AG04450 (cell line): ENCODE measurements around the gene RIMBP2. TPM values are rescaled to one million over a fixed set of nuclear protein-coding genes. Genes with fewer than 3 reads are reported as not detected.

ENCODE experiments used
- CTCF ChIA-PET: fragments of 300-600, 350-600 bp; formaldehyde crosslinking; extraction: SDS; loops from one replicate; lab custom pipeline; 2022; ENCODE audit warnings: antibody characterized with exemption, inconsistent platforms; lab: Charles Lee
- POLR2A ChIA-PET: fragments of 350-600 bp; formaldehyde crosslinking; extraction: SDS; loops from one replicate; lab custom pipeline; 2021; ENCODE audit warnings: antibody characterized with exemption, inconsistent platforms; lab: Yijun Ruan, JAX
- DNase-seq: peaks from one replicate; pipeline ENCODE4 v3.0.0-alpha.2; 2011; ENCODE audit warnings: low read depth, low spot score
- H3K27ac ChIP-seq: one replicate; pipeline ENCODE4 v1.5.1; 2012; ENCODE audit warnings: low read depth, low read length, control low read depth
- H3K27me3 ChIP-seq: one replicate; pipeline ENCODE4 v1.6.0; 2012; ENCODE audit warnings: low read length; ENCODE audit not compliant: control insufficient read depth, insufficient read depth
- H3K4me3 ChIP-seq: 2 replicates; pipeline ENCODE4 v1.5.1; 2011; ENCODE audit warnings: mild to moderate bottlenecking, low read depth, low read length, control low read depth
- H3K9me3 ChIP-seq: 2 replicates; pipeline ENCODE4 v1.5.1; 2012; ENCODE audit warnings: low read length; ENCODE audit not compliant: control insufficient read depth, insufficient read depth
- polyA minus RNA-seq: library from RNA; depleted of rRNA, polyadenylated mRNA; stranded (reverse); fragments of >200 nt; gene quantifications from 2 replicates; pipeline ENCODE4 v1.2.3, GENCODE V29; 2011; rRNA and poly(A)+ RNA removed
- polyA plus RNA-seq: library from polyadenylated mRNA; depleted of rRNA; stranded (reverse); fragments of >200 nt; gene quantifications from 2 replicates; pipeline ENCODE4 v1.2.3, GENCODE V29; 2011; rRNA removed
- TF ChIP-seq, protein P1 (sequence below): IDR thresholded peaks from 2 replicates; pipeline ENCODE4 v1.5.1; 2011; ENCODE audit warnings: low read depth, low read length, control low read depth, inconsistent platforms

RIMBP2 gene, protein sequence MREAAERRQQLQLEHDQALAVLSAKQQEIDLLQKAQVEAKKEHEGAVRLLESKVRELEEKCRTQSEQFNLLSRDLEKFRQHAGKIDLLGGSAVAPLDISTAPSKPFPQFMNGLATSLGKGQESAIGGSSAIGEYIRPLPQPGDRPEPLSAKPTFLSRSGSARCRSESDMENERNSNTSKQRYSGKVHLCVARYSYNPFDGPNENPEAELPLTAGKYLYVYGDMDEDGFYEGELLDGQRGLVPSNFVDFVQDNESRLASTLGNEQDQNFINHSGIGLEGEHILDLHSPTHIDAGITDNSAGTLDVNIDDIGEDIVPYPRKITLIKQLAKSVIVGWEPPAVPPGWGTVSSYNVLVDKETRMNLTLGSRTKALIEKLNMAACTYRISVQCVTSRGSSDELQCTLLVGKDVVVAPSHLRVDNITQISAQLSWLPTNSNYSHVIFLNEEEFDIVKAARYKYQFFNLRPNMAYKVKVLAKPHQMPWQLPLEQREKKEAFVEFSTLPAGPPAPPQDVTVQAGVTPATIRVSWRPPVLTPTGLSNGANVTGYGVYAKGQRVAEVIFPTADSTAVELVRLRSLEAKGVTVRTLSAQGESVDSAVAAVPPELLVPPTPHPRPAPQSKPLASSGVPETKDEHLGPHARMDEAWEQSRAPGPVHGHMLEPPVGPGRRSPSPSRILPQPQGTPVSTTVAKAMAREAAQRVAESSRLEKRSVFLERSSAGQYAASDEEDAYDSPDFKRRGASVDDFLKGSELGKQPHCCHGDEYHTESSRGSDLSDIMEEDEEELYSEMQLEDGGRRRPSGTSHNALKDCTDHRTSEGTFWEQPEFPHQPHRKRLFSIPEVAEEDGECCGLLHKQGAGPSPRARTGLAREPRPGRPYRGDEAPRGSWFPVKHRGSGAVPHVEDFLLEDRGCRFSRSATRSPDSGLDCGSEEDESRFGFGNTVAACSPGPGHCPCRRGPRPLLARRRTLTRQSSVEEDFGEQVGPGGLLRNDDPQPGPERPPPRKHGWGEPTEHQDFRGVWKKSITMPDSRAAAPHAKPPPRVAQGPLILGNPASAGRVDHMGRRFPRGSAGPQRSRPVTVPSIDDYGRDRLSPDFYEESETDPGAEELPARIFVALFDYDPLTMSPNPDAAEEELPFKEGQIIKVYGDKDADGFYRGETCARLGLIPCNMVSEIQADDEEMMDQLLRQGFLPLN (N-terminal part only)
- polyA plus RNA-seq (not detected in 2 replicates), polyA minus RNA-seq (0.74 TPM in 1 of 2 replicates, not detected in the other)

DNA sequence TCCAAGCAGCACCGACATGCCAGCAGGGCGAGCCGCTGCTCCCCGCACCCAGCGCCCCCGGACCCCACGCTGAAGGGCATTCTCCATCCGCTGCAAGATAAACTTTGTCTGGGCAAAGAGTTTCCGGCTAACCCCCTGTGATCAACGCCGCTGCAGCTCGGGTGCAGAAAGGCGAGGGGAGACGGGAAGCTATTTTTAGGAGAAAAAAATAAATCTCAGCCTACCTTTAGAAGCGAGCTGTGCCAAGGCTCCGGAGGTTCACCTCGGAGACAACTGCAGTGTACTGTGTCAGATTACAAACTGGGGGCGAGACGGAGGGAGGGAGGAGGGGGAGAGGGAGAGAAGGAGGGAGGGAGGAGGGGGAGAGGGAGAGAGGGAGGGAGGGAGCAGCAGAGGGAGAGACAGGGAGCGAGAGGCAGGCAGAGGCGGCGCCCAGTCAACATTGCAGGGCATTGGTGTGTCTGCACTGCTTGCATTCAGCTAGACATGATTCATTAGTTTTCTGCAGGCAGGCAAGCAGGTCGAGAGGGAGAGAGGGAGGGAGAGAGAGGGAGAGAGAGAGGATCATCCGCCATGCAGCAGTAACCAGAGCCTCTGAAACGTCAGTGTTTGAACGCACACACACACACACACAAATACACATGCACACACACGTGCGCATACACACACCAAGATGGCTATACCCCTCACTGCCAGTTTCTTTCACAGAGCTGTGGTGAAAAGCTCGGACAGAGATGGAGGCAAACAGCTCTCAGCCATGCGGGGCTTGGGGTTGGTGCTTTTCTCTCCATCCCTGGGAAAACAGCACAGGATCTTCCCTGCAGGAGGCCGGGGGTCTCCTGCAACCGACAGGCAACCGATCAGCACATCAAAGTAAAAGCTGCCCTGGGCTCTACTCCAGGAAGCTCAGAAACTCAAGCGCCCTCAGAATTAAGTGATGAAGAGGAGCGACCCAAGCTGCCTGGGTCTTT is at the start of gene RIMBP2:
Gene RIMBP2 (minus strand): TSS at position 302 of the 971 bp plus-strand sequence. CDS start 237,286 bp downstream, outside the sequence.
- H3K4me3 ChIP-seq: no peak within 1 kb of the TSS
- no peaks in the 10 kb centered on the region for H3K27me3 ChIP-seq
- ChIA-PET POLR2A (no interaction called here), CTCF (no interaction called here)
- TF ChIP-seq, protein P1, sequence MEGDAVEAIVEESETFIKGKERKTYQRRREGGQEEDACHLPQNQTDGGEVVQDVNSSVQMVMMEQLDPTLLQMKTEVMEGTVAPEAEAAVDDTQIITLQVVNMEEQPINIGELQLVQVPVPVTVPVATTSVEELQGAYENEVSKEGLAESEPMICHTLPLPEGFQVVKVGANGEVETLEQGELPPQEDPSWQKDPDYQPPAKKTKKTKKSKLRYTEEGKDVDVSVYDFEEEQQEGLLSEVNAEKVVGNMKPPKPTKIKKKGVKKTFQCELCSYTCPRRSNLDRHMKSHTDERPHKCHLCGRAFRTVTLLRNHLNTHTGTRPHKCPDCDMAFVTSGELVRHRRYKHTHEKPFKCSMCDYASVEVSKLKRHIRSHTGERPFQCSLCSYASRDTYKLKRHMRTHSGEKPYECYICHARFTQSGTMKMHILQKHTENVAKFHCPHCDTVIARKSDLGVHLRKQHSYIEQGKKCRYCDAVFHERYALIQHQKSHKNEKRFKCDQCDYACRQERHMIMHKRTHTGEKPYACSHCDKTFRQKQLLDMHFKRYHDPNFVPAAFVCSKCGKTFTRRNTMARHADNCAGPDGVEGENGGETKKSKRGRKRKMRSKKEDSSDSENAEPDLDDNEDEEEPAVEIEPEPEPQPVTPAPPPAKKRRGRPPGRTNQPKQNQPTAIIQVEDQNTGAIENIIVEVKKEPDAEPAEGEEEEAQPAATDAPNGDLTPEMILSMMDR: no peak
- peaks cover 26% of the 10 kb centered on the region for H3K9me3 ChIP-seq
- H3K27ac ChIP-seq: no peak within 1 kb of the TSS
- no peak for DNase-seq

DNA sequence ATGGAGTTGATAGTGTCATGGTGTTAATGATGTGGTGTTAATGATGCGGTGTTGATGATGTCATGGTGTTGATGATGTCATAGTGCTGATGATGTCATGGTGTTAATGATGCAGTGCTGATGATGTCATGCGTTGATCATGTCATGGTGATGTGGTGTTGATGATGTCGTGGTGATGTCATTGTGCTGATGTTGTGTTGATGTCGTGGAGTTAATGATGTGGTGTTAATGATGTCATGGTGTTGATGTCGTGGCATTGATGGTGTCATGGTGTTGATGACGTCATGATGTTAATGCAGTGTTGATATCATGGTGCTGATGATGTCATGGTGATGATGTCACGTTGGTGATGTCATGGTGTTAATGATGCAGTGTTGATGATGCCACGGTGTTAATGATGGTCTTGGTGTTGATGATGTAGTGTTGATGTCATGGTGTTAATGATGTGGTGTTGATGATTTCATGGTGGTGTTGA is 49.1 kb upstream of the RIMBP2 start:
- TF ChIP-seq, protein P1: no peak
- ChIA-PET CTCF (interaction anchor here (1.0 kb wide), 1 partner anchor 61 kb away, joined by 3 read pairs; no protein-coding TSS in a partner anchor), POLR2A (no interaction called here)
- no peak overlapping the region for H3K27ac ChIP-seq
- peaks cover 25% of the 10 kb centered on the region for H3K9me3 ChIP-seq
- DNase-seq: no peak
- no peak overlapping the region for H3K4me3 ChIP-seq
- H3K27me3 ChIP-seq: peaks cover 2% of the 10 kb centered on the region

DNA sequence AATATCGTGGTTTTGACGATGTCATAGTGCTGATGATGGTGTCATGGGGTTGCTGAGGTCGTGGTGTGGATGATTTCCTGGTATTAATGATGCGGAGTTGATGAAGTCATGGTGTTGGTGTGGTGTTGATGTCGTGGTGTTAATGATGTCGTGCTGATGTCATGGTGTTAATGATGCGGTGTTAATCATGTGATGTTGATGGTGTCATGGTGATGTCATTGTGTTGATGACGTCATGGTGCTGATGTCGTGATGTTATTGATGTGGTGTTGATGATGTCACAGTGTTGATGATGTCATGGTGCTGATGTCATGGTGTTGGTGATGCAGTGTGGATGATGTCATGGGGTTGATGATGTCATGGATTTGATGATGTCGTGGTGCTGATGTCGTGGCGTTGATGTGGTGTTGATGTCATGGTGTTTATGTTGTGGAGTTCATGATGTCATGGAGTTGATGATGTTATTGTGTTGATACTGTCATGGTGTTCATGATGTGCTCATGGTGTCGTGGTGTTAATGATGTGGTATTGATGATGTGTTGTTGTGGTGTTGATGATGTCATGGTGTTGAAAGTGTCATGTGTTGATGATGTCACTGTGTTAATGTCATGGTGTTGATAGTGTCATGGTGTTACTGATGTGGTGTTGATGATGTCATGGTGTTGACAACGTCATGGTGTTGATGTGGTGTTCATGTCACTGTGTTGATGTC is 48.5 kb upstream of the RIMBP2 start:
- CTCF ChIA-PET: no interaction called here
- POLR2A ChIA-PET: no interaction called here
- peaks cover 2% of the 10 kb centered on the region for H3K27me3 ChIP-seq
- peaks cover 25% of the 10 kb centered on the region for H3K9me3 ChIP-seq
- no peak for DNase-seq
- no peak overlapping the region for H3K4me3 ChIP-seq
- no peak overlapping the region for H3K27ac ChIP-seq
- TF ChIP-seq, protein P1: no peak

DNA sequence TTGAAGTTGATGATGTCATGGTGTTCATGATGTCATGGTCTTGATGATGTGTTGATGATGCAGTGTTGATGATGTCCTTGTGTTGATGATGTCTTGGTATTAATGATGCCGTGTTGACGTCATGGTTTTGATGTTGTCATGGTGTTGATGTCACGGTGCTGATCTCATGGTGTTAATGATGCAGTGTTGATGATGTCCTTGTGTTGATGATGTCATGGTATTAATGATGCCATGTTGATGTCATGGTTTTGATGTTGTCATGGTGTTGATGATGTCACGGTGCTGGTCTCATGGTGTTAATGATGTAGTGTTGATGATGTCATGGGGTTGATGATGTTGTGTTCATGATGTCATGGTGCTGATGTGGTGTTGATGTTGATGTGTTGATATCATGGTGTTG is 48.0 kb upstream of the RIMBP2 start:
- H3K27me3 ChIP-seq: no peaks in the 10 kb centered on the region
- peaks cover 25% of the 10 kb centered on the region for H3K9me3 ChIP-seq
- H3K4me3 ChIP-seq: no peak overlapping the region
- ChIA-PET CTCF (interaction anchor here (1.7 kb wide), 1 partner anchor 56 kb away, joined by 6 read pairs; no protein-coding TSS in a partner anchor), POLR2A (no interaction called here)
- no peak for DNase-seq
- no peak overlapping the region for H3K27ac ChIP-seq
- TF ChIP-seq, protein P1: no peak
